Measurements from ENCODE around the gene TGFA. TPM values are rescaled to one million over a fixed set of nuclear protein-coding genes. Genes with fewer than 3 reads are reported as not detected.

Gene TGFA
- total and polyA plus RNA-seq, 10 of the 15 experiments (the other 5 are each of a cell fraction or from before 2014, with no cell fraction given): 0.03 to 0.23 TPM; not detected in 8

DNA sequence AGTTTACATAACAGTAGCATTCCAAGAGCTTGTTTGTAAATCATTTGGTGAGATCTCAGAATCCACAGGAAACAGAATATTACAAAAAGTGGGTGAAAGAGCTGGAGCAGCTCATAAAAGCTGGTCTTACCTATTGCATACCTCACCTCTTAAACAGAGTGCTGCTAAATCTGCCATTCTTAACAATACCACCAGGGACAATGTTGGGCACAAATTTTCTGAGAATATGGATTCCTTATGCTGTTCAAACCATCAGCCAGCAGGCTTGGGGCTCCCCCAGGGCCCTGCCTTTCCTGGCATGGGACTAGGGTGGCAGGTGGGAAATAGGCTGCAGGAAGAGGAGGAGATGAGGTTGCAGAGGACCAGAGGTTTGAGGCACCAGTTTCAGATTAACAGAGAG, 55.6 kb downstream of the TGFA start:
- no peaks in the 10 kb centered on the region for H4K20me1 ChIP-seq (ENCODE audit: control insufficient read depth, insufficient read depth)
- no peaks in the 10 kb centered on the region; a peak in 3 of 4 replicates for H3K27me3 ChIP-seq (replicated peaks in 1 of 2; ENCODE audit: control insufficient read depth in 2 of 2, insufficient read depth in 2 of 2, low read length in 1 of 2)
- H3K9ac ChIP-seq (ENCODE audit: control insufficient read depth, insufficient read depth, low read length): no peak overlapping the region
- FAIRE-seq (no peak), ATAC-seq (peak; percentile 65), DNase-seq (ENCODE audit: low read depth, low spot score) (no peak)
- intact Hi-C loops (cut with micrococcal nuclease; ENCODE audit: unreplicated experiment) (no loop called here), in situ Hi-C loops (cut with MboI) (no loop called here)
- RAD21 ChIA-PET (ENCODE audit: unreplicated experiment): no interaction called here
- H3K4me2 ChIP-seq (ENCODE audit: control insufficient read depth, insufficient read depth): no peak overlapping the region
- no peaks in the 10 kb centered on the region for H3K9me3 ChIP-seq (replicated peaks; ENCODE audit: control insufficient read depth, insufficient read depth, low read length)
- H3K36me3 ChIP-seq (ENCODE audit: control insufficient read depth in 2 of 2, insufficient read depth in 2 of 2, low read length in 1 of 2): no peaks in the 10 kb centered on the region
- no peak overlapping the region for H2AFZ ChIP-seq (ENCODE audit: control insufficient read depth, low read depth, low read length)
- CTCF ChIA-PET: interaction anchor here (0.6 kb wide), 1 partner anchor 1483 kb away, joined by 3 read pairs; no protein-coding TSS in a partner anchor
- POLR2A ChIA-PET: no interaction called here
- TF ChIP-seq, protein P1, sequence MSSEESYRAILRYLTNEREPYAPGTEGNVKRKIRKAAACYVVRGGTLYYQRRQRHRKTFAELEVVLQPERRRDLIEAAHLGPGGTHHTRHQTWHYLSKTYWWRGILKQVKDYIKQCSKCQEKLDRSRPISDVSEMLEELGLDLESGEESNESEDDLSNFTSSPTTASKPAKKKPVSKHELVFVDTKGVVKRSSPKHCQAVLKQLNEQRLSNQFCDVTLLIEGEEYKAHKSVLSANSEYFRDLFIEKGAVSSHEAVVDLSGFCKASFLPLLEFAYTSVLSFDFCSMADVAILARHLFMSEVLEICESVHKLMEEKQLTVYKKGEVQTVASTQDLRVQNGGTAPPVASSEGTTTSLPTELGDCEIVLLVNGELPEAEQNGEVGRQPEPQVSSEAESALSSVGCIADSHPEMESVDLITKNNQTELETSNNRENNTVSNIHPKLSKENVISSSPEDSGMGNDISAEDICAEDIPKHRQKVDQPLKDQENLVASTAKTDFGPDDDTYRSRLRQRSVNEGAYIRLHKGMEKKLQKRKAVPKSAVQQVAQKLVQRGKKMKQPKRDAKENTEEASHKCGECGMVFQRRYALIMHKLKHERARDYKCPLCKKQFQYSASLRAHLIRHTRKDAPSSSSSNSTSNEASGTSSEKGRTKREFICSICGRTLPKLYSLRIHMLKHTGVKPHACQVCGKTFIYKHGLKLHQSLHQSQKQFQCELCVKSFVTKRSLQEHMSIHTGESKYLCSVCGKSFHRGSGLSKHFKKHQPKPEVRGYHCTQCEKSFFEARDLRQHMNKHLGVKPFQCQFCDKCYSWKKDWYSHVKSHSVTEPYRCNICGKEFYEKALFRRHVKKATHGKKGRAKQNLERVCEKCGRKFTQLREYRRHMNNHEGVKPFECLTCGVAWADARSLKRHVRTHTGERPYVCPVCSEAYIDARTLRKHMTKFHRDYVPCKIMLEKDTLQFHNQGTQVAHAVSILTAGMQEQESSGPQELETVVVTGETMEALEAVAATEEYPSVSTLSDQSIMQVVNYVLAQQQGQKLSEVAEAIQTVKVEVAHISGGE (CRISPR knock-in tag; IDR thresholded peaks at IDR 0.05): no peak
- TF ChIP-seq, protein P2, sequence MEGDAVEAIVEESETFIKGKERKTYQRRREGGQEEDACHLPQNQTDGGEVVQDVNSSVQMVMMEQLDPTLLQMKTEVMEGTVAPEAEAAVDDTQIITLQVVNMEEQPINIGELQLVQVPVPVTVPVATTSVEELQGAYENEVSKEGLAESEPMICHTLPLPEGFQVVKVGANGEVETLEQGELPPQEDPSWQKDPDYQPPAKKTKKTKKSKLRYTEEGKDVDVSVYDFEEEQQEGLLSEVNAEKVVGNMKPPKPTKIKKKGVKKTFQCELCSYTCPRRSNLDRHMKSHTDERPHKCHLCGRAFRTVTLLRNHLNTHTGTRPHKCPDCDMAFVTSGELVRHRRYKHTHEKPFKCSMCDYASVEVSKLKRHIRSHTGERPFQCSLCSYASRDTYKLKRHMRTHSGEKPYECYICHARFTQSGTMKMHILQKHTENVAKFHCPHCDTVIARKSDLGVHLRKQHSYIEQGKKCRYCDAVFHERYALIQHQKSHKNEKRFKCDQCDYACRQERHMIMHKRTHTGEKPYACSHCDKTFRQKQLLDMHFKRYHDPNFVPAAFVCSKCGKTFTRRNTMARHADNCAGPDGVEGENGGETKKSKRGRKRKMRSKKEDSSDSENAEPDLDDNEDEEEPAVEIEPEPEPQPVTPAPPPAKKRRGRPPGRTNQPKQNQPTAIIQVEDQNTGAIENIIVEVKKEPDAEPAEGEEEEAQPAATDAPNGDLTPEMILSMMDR (IDR thresholded peaks at IDR 0.05 in 2 of 3, conservative IDR thresholded peaks at IDR 0.05 in 1 of 3; ENCODE audit: control insufficient read depth in 2 of 3, extremely low read depth in 1 of 3, insufficient read depth in 1 of 3, low read depth in 3 of 3, low read length in 3 of 3): peak in 2 of 3 experiments; percentile 11 to 43; a peak in 3 of 6 replicates
- TF ChIP-seq KDM1A (IDR thresholded peaks at IDR 0.05; ENCODE audit: borderline replicate concordance): no peak
- TF ChIP-seq, protein P3, sequence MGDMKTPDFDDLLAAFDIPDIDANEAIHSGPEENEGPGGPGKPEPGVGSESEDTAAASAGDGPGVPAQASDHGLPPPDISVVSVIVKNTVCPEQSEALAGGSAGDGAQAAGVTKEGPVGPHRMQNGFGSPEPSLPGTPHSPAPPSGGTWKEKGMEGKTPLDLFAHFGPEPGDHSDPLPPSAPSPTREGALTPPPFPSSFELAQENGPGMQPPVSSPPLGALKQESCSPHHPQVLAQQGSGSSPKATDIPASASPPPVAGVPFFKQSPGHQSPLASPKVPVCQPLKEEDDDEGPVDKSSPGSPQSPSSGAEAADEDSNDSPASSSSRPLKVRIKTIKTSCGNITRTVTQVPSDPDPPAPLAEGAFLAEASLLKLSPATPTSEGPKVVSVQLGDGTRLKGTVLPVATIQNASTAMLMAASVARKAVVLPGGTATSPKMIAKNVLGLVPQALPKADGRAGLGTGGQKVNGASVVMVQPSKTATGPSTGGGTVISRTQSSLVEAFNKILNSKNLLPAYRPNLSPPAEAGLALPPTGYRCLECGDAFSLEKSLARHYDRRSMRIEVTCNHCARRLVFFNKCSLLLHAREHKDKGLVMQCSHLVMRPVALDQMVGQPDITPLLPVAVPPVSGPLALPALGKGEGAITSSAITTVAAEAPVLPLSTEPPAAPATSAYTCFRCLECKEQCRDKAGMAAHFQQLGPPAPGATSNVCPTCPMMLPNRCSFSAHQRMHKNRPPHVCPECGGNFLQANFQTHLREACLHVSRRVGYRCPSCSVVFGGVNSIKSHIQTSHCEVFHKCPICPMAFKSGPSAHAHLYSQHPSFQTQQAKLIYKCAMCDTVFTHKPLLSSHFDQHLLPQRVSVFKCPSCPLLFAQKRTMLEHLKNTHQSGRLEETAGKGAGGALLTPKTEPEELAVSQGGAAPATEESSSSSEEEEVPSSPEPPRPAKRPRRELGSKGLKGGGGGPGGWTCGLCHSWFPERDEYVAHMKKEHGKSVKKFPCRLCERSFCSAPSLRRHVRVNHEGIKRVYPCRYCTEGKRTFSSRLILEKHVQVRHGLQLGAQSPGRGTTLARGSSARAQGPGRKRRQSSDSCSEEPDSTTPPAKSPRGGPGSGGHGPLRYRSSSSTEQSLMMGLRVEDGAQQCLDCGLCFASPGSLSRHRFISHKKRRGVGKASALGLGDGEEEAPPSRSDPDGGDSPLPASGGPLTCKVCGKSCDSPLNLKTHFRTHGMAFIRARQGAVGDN (IDR thresholded peaks at IDR 0.05): no peak
- TF ChIP-seq, protein P4, sequence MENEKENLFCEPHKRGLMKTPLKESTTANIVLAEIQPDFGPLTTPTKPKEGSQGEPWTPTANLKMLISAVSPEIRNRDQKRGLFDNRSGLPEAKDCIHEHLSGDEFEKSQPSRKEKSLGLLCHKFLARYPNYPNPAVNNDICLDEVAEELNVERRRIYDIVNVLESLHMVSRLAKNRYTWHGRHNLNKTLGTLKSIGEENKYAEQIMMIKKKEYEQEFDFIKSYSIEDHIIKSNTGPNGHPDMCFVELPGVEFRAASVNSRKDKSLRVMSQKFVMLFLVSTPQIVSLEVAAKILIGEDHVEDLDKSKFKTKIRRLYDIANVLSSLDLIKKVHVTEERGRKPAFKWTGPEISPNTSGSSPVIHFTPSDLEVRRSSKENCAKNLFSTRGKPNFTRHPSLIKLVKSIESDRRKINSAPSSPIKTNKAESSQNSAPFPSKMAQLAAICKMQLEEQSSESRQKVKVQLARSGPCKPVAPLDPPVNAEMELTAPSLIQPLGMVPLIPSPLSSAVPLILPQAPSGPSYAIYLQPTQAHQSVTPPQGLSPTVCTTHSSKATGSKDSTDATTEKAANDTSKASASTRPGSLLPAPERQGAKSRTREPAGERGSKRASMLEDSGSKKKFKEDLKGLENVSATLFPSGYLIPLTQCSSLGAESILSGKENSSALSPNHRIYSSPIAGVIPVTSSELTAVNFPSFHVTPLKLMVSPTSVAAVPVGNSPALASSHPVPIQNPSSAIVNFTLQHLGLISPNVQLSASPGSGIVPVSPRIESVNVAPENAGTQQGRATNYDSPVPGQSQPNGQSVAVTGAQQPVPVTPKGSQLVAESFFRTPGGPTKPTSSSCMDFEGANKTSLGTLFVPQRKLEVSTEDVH (IDR thresholded peaks at IDR 0.05; ENCODE audit: low read depth, partially characterized antibody): no peak
- SMC1A ChIA-PET (ENCODE audit: uncharacterized antibody, unreplicated experiment): interaction anchor here (0.8 kb wide), 1 partner anchor 16 kb away, joined by 4 read pairs; no protein-coding TSS in a partner anchor
- H3K4me1 ChIP-seq (ENCODE audit: control insufficient read depth, insufficient read depth, low read length): no peaks in the 10 kb centered on the region
- H3K27ac ChIP-seq (ENCODE audit: control insufficient read depth, insufficient read depth): no peak overlapping the region
- no peaks in the 10 kb centered on the region for H3K79me2 ChIP-seq (ENCODE audit: control insufficient read depth, insufficient read depth, low read length)
- H3K4me3 ChIP-seq: no peak overlapping the region
- no TSS peak for BruUV-seq (replicated peaks)
